22Rv1 (cell line): Measurements from ENCODE around the gene RAMP3.

Experiments used
- H3K27ac ChIP-seq: fragments of 450-650 bp; 2 replicates; pipeline ENCODE4 v1.5.1; 2017
- ZFX ChIP-seq: fragments of 450-650 bp; IDR thresholded peaks from 2 replicates; pipeline ENCODE4 v1.6.1; 2017; ENCODE audit warnings: antibody characterized with exemption, borderline replicate concordance
- TF ChIP-seq, protein P1 (sequence below): fragments of 450-650 bp; IDR thresholded peaks from 2 replicates; pipeline ENCODE4 v1.5.1; 2017; ENCODE audit warnings: mild to moderate bottlenecking

The RAMP3 gene

GRCh38 chr7:45181286-45181960 lies 23.8 kb downstream of the RAMP3 start:
- TF ChIP-seq, protein P1, sequence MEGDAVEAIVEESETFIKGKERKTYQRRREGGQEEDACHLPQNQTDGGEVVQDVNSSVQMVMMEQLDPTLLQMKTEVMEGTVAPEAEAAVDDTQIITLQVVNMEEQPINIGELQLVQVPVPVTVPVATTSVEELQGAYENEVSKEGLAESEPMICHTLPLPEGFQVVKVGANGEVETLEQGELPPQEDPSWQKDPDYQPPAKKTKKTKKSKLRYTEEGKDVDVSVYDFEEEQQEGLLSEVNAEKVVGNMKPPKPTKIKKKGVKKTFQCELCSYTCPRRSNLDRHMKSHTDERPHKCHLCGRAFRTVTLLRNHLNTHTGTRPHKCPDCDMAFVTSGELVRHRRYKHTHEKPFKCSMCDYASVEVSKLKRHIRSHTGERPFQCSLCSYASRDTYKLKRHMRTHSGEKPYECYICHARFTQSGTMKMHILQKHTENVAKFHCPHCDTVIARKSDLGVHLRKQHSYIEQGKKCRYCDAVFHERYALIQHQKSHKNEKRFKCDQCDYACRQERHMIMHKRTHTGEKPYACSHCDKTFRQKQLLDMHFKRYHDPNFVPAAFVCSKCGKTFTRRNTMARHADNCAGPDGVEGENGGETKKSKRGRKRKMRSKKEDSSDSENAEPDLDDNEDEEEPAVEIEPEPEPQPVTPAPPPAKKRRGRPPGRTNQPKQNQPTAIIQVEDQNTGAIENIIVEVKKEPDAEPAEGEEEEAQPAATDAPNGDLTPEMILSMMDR = no peak
- no peak overlapping the region for H3K27ac ChIP-seq

DNA sequence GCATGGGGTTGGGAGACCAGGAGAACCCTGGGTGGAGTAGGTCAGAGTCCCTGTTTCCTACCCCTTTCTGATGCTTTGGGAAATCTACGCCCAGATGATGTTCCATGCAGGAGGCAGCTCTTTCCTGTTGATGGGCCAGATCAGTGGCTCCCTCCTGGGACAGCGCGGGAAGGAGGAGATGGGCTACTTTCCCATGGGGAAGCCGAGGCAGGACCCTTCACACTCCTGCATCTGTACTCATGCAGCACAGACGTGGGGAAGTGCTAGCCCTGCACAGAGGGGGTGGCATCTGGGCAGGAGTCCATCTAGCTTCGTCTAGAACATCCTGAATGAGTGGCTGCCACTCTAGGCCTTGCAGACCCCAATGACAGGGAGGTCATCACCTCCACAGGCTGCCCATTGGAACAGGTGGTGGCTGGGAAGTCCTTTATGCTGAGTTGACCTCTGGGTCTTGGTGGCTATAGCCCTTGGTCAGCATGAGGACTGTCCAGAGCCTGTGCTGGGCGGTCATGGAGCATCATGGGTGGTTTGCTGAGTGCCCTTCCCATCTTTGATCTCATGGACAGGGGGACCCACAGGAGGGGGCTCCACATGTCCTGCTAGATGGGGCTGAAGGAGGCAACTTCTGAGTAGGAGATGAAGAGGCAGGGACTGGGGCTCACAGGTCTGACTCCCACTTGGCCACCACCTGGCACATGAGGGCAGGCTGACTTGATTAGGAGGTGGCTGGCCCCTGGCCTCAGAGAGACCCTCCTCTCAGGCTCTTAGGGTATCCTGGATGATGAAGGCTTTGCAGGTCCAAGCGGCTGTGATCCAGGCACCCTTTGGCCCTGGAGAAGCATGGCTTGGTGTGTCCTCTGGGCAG lies 24.6 kb downstream of the RAMP3 start:
- H3K27ac ChIP-seq = no peak overlapping the region
- TF ChIP-seq ZFX = no peak
- TF ChIP-seq, protein P1 = no peak

DNA sequence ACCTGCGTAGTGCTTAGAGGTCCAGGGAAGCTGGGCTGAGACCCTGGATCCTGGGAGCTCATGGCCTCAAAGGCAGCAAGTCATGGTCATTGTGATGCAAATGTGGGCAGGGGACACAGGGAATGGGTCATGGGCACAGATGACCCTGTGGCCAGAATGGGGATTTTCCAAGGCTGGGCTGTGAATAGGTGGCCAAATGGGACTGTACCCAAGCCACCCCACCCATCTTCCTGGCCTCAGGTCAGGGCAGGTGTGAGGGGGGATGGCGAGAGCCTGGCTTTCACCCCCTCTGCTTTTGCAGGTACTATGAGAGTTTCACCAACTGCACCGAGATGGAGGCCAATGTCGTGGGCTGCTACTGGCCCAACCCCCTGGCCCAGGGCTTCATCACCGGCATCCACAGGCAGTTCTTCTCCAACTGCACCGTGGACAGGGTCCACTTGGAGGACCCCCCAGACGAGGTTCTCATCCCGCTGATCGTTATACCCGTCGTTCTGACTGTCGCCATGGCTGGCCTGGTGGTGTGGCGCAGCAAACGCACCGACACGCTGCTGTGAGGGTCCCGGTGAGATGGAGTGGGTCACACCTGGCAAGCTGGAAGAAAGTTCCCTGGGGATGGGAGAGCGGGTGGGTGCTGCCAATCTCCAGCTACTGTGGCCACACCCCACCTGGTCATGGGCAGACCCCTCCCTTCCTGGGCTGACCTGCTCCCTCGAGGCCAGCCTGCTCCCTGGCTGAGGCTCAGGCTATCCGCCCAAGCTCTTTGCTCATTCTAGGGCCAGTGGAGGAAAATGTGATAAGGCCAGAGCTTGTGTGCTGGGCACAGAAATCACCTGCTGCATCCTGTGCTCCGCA lies 25.5 kb downstream of the RAMP3 start:
- TF ChIP-seq, protein P1 = no peak
- TF ChIP-seq ZFX = no peak
- no peak overlapping the region for H3K27ac ChIP-seq

- TF ChIP-seq ZFX = no peak
- TF ChIP-seq, protein P1 = no peak
- no peak overlapping the region for H3K27ac ChIP-seq
Measured at GRCh38 chr7:45183711-45184210, 26.2 kb downstream of the RAMP3 start.

- no peak for TF ChIP-seq ZFX
- TF ChIP-seq, protein P1 = no peak
- H3K27ac ChIP-seq = no peak overlapping the region
Measured at GRCh38 chr7:45184326-45185027, 26.9 kb downstream of the RAMP3 start.

DNA sequence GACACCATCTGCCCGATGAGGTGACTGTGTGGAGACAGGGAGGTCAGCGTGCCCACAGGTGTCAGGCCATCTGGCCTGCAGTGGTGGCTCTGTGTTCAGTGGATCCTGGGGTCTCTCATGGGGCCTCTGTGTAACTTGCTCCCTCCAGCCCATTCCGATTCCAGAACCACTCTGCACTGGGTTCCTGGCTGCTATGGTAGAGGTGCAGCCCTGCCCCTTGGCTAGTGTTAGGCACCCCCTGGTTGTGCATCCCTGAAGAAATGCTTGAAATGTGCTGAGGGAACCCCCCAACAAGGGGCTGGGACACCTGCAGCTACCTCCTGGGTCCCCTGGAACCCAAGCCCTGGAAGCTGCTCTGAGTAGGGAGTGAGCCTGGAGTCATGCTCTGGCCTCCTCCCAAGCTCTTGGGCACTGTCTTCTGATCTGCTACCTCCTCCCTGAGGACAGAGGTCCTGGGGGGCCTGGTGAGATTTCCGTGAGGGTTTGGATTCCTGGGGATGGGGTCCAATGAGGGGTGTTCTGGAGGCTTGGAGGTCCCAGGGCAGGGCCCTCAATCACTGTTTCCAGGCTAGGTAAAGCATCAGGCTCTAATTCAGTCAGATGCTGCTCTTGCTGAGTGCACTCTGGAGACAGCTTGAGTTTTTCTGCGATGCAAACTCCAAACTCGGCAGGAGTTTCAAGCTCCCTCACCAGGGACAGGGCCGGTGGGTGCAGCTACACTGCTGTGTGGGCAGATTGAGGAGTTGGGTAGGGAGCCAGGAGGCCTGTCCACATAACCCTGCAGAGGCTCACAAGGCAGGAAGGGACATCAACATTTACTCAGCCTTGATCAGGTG lies 27.7 kb downstream of the RAMP3 start:
- H3K27ac ChIP-seq = no peak overlapping the region
- TF ChIP-seq, protein P1 = no peak
- TF ChIP-seq ZFX = no peak
